K562 (cell line): ENCODE results near the gene SMAGP. TPM values are rescaled to one million over a fixed set of nuclear protein-coding genes. Genes with fewer than 3 reads are reported as not detected.

Source experiments
- CC2D1A ChIP-seq: fragments of 450-650 bp; IDR thresholded peaks from 2 replicates; pipeline ENCODE4 v1.6.1; 2017; ENCODE audit warnings: mild to moderate bottlenecking
- CHD1 ChIP-seq: fragments of 200-600 bp; sonication (generic); IDR thresholded peaks from one replicate; pipeline ENCODE4 v1.6.1; 2012; ENCODE audit warnings: mild to moderate bottlenecking, moderate library complexity, low read length, inconsistent platforms
- CHD4 ChIP-seq: fragments of 200-600 bp; sonication (generic); IDR thresholded peaks from 3 replicates; pipeline ENCODE4 v1.6.1; 2012; ENCODE audit warnings: low read depth, mild to moderate bottlenecking, mixed read lengths, low read length, inconsistent platforms; ENCODE audit not compliant: insufficient read depth, insufficient replicate concordance, poor library complexity, severe bottlenecking
- CSDE1 ChIP-seq, 2 experiments: fragments of 450-650 bp; IDR thresholded peaks; 2 replicates each; pipeline ENCODE4 v1.6.1; 2016; ENCODE audit warnings: mild to moderate bottlenecking in 1 of 2
- GTF2F1 ChIP-seq: IDR thresholded peaks from 2 replicates; pipeline ENCODE4 v1.6.1; 2011; ENCODE audit warnings: low read depth, low read length, improper control_type of control experiment
- HCFC1 ChIP-seq: IDR thresholded peaks from 2 replicates; pipeline ENCODE4 v1.6.1; 2012; ENCODE audit warnings: low read depth, low read length, improper control_type of control experiment
- ID3 ChIP-seq, 2 experiments: fragments of 250-450 bp in 1 of 2; fragments of 450-650 bp in 1 of 2; sonication (Bioruptor Pico) in 1 of 2; IDR thresholded peaks; 2 replicates each; pipeline versions ENCODE4 v1.6.1 to v1.8.0; 2016 to 2021; ENCODE audit warnings: mild to moderate bottlenecking in 2 of 2, moderate library complexity in 2 of 2, missing compliant biosample characterization in 1 of 2, missing genetic modification characterization in 1 of 2
- KHSRP ChIP-seq: fragments of 450-650 bp; IDR thresholded peaks from 2 replicates; pipeline ENCODE4 v1.6.1; 2017
- MIER1 ChIP-seq: fragments of 450-650 bp; IDR thresholded peaks from 2 replicates; pipeline ENCODE4 v1.6.1; 2016; ENCODE audit warnings: antibody characterized with exemption, mild to moderate bottlenecking, low read depth
- PCBP1 ChIP-seq: fragments of 200-400 bp; formaldehyde crosslinking; IDR thresholded peaks from 2 replicates; pipeline ENCODE4 v1.6.1; 2018; ENCODE audit warnings: mild to moderate bottlenecking, low read depth, low read length; ENCODE audit not compliant: poor library complexity, severe bottlenecking
- PCBP2 ChIP-seq: fragments of 200-400 bp; formaldehyde crosslinking; IDR thresholded peaks from 2 replicates; pipeline ENCODE4 v1.6.1; 2018; ENCODE audit warnings: low read length, low read depth, mild to moderate bottlenecking, moderate library complexity; ENCODE audit not compliant: poor library complexity, severe bottlenecking
- PHB ChIP-seq: fragments of 250-450 bp; sonication (Bioruptor Pico); IDR thresholded peaks from 2 replicates; pipeline ENCODE4 v1.5.0; 2021
- SNRNP70 ChIP-seq: fragments of 200-400 bp; formaldehyde crosslinking; optimal IDR thresholded peaks from 2 replicates; pipeline ENCODE3; 2017; ENCODE audit warnings: low read depth, low read length
- TCF3 ChIP-seq: sonication (generic); formaldehyde crosslinking; IDR thresholded peaks from 2 replicates; pipeline ENCODE4 v1.4.0; 2020; ENCODE audit warnings: mild to moderate bottlenecking, missing genetic modification reagents
- ZNF644 ChIP-seq: fragments of 200-800 bp; sonication (Bioruptor generic); IDR thresholded peaks from 2 replicates; pipeline ENCODE4 v1.6.1; 2016; ENCODE audit warnings: low read depth, missing genetic modification characterization, missing compliant biosample characterization
- ZNF740 ChIP-seq, 3 experiments: fragments of 200-800 bp in 1 of 3; sonication (Bioruptor generic) in 1 of 3; sonication (generic) in 1 of 3; formaldehyde crosslinking in 1 of 3; IDR thresholded peaks; 2 replicates each; pipeline versions ENCODE4 v1.6.1 to v1.8.0; 2016 to 2022; ENCODE audit warnings: mild to moderate bottlenecking in 2 of 3, missing compliant biosample characterization in 2 of 3, missing genetic modification characterization in 2 of 3, missing genetic modification reagents in 1 of 3
- polyA plus RNA-seq, 8 experiments: library from polyadenylated mRNA; depleted of rRNA in 4 of 8; stranded (reverse) in 5 of 8; unstranded in 3 of 8; fragments of >200 nt; fragmentation: Nextera tagmentation in 2 of 8; fragmentation: Illumina TruSeq in 1 of 8; extraction: Ambion mirVana in 2 of 8; extraction: Trizol in 1 of 8; gene quantifications; 2 replicates each; pipeline versions ENCODE4 v1.2.1 to v1.2.3, GENCODE V29; 2011 to 2014; ENCODE audit warnings: inconsistent platforms in 1 of 8, missing spikeins in 1 of 8
- total RNA-seq, 7 experiments: library from RNA; depleted of rRNA in 6 of 7; stranded (reverse); fragments of >200 nt in 6 of 7; fragmentation: Illumina TruSeq in 2 of 7; extraction: Trizol in 2 of 7; gene quantifications; 2 replicates each; pipeline versions ENCODE4 v1.2.1 to v1.2.3, GENCODE V29; 2011 to 2021; ENCODE audit warnings: low replicate concordance in 1 of 7
- TF ChIP-seq, protein P1 (sequence below): fragments of 250-450 bp; sonication (Bioruptor Pico); IDR thresholded peaks from 2 replicates; pipeline ENCODE4 v1.4.0; 2020; ENCODE audit warnings: mild to moderate bottlenecking, moderate library complexity
- TF ChIP-seq, protein P2 (sequence below): fragments of 250-450 bp; sonication (Bioruptor Pico); IDR thresholded peaks from 2 replicates; pipeline ENCODE4 v1.4.0; 2020; ENCODE audit warnings: mild to moderate bottlenecking, moderate library complexity, borderline replicate concordance

Gene SMAGP
- total and polyA plus RNA-seq, 9 of the 15 experiments (the other 6 are each of a cell fraction or from before 2014, with no cell fraction given), result 23.1 to 62.3 (median 29.9) TPM

DNA sequence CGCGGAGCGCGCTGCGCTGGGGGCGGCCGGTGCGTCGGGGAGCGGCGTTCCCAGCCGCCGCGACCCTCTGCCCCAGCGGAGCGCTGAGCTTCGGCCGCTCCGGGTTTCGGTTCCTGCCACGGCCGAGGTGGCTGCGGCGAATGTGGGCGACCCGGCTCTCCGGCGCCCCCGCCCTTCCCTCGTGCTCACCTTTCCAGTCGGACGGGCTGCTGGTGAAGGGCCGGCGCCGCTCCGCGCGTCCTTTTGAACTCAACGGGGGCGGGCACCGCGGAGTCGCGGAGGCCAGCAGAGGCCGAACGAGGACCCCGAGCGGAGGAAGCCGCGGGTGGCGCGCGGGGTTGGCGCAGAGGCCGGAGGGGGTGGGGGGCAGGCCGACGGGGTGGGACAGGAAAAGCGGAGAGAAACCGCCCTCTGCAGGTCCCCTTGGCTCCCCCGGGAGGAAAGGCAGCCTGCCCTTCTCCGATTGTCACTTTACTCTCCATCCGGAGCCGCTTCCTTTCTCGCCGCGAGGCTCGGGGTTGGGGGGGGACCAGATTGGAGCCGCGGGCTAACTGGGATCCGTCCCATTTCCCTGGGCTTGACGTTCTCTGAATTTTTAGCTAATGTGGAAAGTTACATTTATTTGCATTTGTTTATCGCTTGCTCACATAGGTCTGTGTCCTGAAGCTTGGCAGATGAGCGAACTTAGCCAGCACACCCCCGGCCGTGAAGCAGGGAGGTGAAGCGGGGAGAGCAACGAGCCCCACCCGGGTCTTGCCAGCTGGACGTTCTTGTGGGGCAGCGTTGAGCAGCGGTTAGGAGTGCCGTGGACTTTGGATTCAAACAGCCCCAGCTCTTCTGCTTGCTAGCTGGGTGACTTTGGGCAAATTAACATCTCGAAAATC, at the start of gene SMAGP (continued):
- TF ChIP-seq ZNF740 (CRISPR knock-in tag; IDR thresholded peaks at IDR 0.05) (peak; percentile 78), ZNF740 (tag; IDR thresholded peaks at IDR 0.05) (peak in 1 of 2 experiments; percentile 58; a peak in 1 of 4 replicates), CC2D1A (0 out of 2 replicates have a peak, but pooled peaks have one; percentile 35), TCF3 (CRISPR knock-in tag) (no peak), MIER1 (no peak), HCFC1 (no peak), PCBP1 (peak; percentile 78), CHD4 (no peak), PCBP2 (no peak), ZNF644 (tag) (no peak), PHB (CRISPR knock-in tag) (no peak), SNRNP70 (no peak), CHD1 (no peak), KHSRP (no peak), GTF2F1 (no peak), ID3 (CRISPR knock-in tag; IDR thresholded peaks at IDR 0.05) (no peak), ID3 (tag; IDR thresholded peaks at IDR 0.05) (no peak), CSDE1 (IDR thresholded peaks at IDR 0.05) (no peak)
- TF ChIP-seq, protein P1, sequence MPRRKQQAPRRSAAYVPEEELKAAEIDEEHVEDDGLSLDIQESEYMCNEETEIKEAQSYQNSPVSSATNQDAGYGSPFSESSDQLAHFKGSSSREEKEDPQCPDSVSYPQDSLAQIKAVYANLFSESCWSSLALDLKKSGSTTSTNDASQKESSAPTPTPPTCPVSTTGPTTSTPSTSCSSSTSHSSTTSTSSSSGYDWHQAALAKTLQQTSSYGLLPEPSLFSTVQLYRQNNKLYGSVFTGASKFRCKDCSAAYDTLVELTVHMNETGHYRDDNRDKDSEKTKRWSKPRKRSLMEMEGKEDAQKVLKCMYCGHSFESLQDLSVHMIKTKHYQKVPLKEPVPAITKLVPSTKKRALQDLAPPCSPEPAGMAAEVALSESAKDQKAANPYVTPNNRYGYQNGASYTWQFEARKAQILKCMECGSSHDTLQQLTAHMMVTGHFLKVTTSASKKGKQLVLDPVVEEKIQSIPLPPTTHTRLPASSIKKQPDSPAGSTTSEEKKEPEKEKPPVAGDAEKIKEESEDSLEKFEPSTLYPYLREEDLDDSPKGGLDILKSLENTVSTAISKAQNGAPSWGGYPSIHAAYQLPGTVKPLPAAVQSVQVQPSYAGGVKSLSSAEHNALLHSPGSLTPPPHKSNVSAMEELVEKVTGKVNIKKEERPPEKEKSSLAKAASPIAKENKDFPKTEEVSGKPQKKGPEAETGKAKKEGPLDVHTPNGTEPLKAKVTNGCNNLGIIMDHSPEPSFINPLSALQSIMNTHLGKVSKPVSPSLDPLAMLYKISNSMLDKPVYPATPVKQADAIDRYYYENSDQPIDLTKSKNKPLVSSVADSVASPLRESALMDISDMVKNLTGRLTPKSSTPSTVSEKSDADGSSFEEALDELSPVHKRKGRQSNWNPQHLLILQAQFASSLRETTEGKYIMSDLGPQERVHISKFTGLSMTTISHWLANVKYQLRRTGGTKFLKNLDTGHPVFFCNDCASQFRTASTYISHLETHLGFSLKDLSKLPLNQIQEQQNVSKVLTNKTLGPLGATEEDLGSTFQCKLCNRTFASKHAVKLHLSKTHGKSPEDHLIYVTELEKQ (CRISPR knock-in tag), result no peak
- TF ChIP-seq, protein P2, sequence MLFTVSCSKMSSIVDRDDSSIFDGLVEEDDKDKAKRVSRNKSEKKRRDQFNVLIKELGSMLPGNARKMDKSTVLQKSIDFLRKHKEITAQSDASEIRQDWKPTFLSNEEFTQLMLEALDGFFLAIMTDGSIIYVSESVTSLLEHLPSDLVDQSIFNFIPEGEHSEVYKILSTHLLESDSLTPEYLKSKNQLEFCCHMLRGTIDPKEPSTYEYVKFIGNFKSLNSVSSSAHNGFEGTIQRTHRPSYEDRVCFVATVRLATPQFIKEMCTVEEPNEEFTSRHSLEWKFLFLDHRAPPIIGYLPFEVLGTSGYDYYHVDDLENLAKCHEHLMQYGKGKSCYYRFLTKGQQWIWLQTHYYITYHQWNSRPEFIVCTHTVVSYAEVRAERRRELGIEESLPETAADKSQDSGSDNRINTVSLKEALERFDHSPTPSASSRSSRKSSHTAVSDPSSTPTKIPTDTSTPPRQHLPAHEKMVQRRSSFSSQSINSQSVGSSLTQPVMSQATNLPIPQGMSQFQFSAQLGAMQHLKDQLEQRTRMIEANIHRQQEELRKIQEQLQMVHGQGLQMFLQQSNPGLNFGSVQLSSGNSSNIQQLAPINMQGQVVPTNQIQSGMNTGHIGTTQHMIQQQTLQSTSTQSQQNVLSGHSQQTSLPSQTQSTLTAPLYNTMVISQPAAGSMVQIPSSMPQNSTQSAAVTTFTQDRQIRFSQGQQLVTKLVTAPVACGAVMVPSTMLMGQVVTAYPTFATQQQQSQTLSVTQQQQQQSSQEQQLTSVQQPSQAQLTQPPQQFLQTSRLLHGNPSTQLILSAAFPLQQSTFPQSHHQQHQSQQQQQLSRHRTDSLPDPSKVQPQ (CRISPR knock-in tag), result no peak
